HK-2 (cell line): Measurements from ENCODE around the gene DSCAML1.

Experiments used
- DNase-seq: peaks from one replicate; pipeline ENCODE4 v3.0.0-alpha.2; 2018; ENCODE audit not compliant: unreplicated experiment

DSCAML1 gene

GRCh38 chr11:117580866-117581265, 216.2 kb downstream of the DSCAML1 start:
- DNase-seq, result no peak

DNA sequence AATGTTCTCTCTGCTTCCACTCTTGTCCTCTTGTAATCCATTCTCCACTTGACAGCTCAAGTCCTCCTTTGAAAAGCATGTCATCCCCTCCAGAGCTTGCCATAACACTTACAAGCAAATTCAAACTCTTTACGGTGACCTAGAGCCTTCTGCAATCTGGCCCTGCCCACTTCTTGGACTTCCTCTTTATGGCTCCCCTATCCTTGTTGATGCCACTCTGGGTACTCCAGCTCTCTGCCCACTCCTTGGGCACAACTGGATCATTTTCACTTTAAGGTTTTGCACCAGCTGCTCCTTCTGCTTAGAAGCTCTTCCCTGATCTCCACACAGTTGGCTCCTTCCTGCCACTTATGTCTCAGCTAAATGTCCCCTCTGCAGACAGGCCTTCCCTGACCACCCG, 217.9 kb downstream of the DSCAML1 start:
- no peak for DNase-seq

GRCh38 chr11:117575856-117576255, 221.2 kb downstream of the DSCAML1 start:
- DNase-seq, result no peak

- no peak for DNase-seq
These were observed 222.5 kb downstream of the DSCAML1 start for GRCh38 chr11:117574551-117574950.

GRCh38 chr11:117573326-117573725, 223.7 kb downstream of the DSCAML1 start:
- no peak for DNase-seq

- no peak for DNase-seq
These were observed 224.3 kb downstream of the DSCAML1 start for GRCh38 chr11:117572671-117573070.

GRCh38 chr11:117572129-117572528, 224.9 kb downstream of the DSCAML1 start:
- no peak for DNase-seq

- DNase-seq, result no peak
These were observed 226.3 kb downstream of the DSCAML1 start for GRCh38 chr11:117570701-117571100.

DNA sequence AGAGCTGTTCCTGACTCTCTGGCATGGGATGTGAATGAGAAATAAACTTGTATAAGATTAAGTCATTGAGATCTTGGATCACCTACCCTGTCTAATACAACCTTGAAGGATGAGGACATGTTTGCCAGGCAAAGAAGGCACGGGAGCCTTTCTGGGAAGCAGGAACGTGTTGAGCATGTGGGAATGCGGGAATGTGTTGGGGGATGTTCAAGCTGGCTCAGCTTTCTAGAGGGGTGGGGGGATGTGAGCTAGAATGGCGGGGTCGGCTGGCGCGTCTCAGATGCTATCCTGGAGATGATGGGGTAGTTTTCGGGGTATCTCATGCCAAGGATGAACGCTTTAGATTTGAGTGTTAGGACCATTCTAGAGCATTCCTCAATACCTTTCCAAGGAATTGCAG, 227.1 kb downstream of the DSCAML1 start:
- no peak for DNase-seq

- DNase-seq, result no peak
These were observed 231.3 kb downstream of the DSCAML1 start for GRCh38 chr11:117565709-117566108.

GRCh38 chr11:117564321-117564720, 232.7 kb downstream of the DSCAML1 start:
- no peak for DNase-seq

DNA sequence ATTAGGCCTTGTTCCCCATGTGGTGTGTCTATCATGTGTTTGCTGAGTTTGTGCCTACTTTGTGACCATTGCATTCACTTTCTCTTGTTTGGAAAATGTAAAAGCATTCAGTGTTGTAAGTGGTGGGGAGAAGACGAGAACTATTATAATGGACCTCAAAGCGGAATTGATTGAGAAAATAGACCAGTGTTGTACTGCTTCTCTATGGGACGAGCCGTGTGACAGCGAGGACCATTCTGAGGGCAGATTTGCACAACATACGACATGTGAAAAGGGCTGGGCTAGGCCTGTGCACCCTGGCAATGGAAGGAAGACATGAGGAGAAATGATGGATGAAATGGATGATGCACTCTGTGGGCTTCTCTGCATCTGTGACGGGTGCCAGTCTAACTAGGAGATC, 233.5 kb downstream of the DSCAML1 start:
- DNase-seq, result no peak

DNA sequence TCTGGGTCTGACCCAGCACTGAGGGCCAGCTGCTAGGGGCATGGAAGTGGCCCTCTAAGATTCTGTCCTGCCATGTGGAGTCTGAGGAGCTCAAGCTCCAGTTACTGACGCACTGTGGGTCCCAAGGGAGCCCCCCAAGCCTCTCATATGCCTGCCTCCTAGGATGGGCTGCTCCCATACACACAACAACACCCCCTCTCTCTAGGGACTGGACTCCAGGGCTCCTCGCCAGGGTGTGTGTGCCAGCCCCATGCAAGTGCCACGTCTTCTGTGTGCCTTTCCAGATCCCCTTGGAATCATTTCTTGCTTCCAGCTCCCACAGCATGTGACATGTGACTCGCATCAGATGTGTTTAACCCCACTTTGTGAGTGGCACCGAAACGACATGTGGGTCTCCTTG, 234.9 kb downstream of the DSCAML1 start:
- no peak for DNase-seq

GRCh38 chr11:117560780-117561530, 236.1 kb downstream of the DSCAML1 start:
- no peak for DNase-seq

- DNase-seq, result no peak
These were observed 237.3 kb downstream of the DSCAML1 start for GRCh38 chr11:117559698-117560097.

GRCh38 chr11:117557361-117557760, 239.7 kb downstream of the DSCAML1 start:
- no peak for DNase-seq

- no peak for DNase-seq
These were observed 242.2 kb downstream of the DSCAML1 start for GRCh38 chr11:117554601-117555333.

GRCh38 chr11:117552626-117553025, 244.4 kb downstream of the DSCAML1 start:
- no peak for DNase-seq

DNA sequence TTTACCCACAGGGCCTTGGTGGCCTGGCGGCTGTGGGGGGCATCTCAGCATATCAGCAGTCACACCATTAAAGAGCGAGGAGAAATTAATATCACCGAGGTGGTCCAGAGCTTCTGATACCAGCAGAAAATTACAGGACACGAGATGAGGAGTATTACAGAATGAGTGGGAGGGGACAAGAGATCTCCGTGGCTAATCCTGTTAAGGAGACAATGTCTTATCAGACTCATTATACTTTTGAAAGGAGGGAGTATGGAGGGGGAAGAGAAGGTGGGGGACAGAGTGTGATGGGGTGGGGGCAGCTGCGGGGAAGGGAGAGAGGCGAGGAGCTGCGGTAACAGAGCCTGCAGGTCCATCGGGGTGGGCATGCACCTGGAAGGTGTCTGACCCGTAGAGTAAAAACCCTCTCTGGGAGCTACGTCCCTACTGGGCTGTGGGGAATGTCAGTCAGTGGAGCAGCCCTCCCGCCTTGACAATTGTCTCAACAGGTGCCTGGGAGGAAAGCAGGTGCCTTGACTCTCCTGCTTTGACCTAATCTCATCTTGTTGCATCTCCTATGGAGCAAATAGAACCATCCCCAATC, 245.2 kb downstream of the DSCAML1 start:
- no peak for DNase-seq

GRCh38 chr11:117550466-117550865, 246.6 kb downstream of the DSCAML1 start:
- no peak for DNase-seq

- no peak for DNase-seq
These were observed 247.6 kb downstream of the DSCAML1 start for GRCh38 chr11:117549417-117549816.

- DNase-seq, result no peak
These were observed 248.1 kb downstream of the DSCAML1 start for GRCh38 chr11:117548876-117549275.

GRCh38 chr11:117547946-117548345, 249.1 kb downstream of the DSCAML1 start:
- DNase-seq, result no peak
